Esophagus squamous epithelium (tissue), 5 donors: ENCODE data around the gene OLFML2A. TPM values are rescaled to one million over a fixed set of nuclear protein-coding genes. Genes with fewer than 3 reads are reported as not detected.
A peak's percentile ranks its signal among the peaks of the same experiment; 100 is the strongest.

Experiments
- DNase-seq: peaks from one replicate; lab custom pipeline; 2025; lab: John Stamatoyannopoulos, UW
- H3K27ac ChIP-seq, 4 donors: fragments of 200-600 bp; sonication (generic); one replicate each; pipeline ENCODE4 v1.5.1; 2016 to 2019; ENCODE audit warnings: mild to moderate bottlenecking in 1 of 4
- H3K27me3 ChIP-seq, 4 donors: fragments of 200-600 bp; sonication (generic); 1 replicate in 3 of 4; 2 replicates in 1 of 4; pipeline versions ENCODE4 v1.5.1 to v1.6.0; 2017 to 2021; ENCODE audit warnings: antibody characterized with exemption in 1 of 4
- H3K36me3 ChIP-seq, 3 donors: fragments of 200-600 bp; sonication (generic); one replicate each; pipeline ENCODE4 v1.5.1; 2016 to 2019
- H3K4me1 ChIP-seq, 3 donors: fragments of 200-600 bp; sonication (generic); one replicate each; pipeline ENCODE4 v1.5.1; 2017 to 2019
- H3K4me3 ChIP-seq, 4 donors: fragments of 200-600 bp; sonication (generic); 1 replicate in 3 of 4; 2 replicates in 1 of 4; pipeline ENCODE4 v1.5.1; 2016 to 2019; ENCODE audit warnings: mild to moderate bottlenecking in 2 of 4, moderate library complexity in 1 of 4
- H3K9me3 ChIP-seq, 3 donors: fragments of 200-600 bp; sonication (generic); one replicate each; pipeline ENCODE4 v1.5.1; 2016 to 2019
- POLR2A ChIP-seq, 4 donors: fragments of 450-650 bp; IDR thresholded peaks; one replicate each; pipeline ENCODE4 v1.6.1; 2017; ENCODE audit warnings: antibody characterized with exemption in 4 of 4, mild to moderate bottlenecking in 4 of 4, moderate library complexity in 3 of 4
- WGBS, 2 donors: methylation state at CpG; one replicate each; pipeline ENCODE4 v1.1.5; 2018; 5-methylcytosine and 5-hydroxymethylcytosine counted together
- intact Hi-C: fragments of 100-400 bp; cut with DNase I; formaldehyde crosslinking; loops from one replicate; pipeline ENCODE4 v1.15.0; 2022
- total RNA-seq, 4 donors: library from RNA; depleted of rRNA; stranded (reverse); fragments of >200 nt; gene quantifications; one replicate each; pipeline ENCODE4 v1.1.0, GENCODE V29; 2016
- TF ChIP-seq, protein P1 (sequence below), 6 experiments: fragments of 450-650 bp in 4 of 6; fragments of 200-600 bp in 2 of 6; sonication (generic) in 2 of 6; IDR thresholded peaks; one replicate each; pipeline ENCODE4 v1.5.1; 2016 to 2019; ENCODE audit warnings: antibody characterized with exemption in 6 of 6, mild to moderate bottlenecking in 4 of 6, moderate library complexity in 4 of 6
- donor health status: DM: yes; HTN: yes; CAD: no.

The OLFML2A gene
- total RNA-seq, 4 donors from 2014 or later = 9.0 to 21.7 (median 13.6) TPM

DNA sequence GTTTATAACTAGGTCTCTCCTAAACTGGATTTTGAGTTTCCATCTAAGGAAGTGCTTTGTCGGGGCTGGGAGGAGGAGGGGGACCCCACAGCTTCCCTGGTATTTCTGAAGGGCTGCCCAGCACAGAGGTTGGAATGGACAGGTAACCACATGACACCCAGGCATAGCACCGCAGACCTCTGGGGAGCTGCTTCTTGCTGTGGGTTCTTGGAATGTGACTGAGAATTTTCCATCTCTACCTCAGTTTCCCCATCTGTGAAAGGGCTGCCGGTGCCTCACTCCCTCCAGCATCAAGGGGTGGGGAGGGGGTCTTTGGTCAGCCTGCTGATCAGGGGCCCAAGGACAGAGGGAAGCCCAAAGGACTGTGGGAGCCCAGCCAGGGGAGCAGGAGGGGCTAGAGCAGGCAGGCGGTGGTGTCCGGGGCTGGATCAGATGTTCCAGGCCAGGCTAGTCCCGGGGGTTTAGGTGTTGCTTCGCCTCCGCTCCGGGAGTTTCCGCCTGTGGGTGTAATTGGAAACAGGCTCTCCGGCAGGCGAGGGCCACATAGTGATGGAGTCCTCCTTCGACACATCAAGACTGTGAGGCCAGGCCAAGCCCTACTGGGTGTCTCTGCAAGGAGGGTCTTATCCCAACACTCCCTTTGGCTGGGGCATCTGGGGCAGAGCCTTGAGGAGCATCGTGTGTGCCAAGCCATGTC is 3.3 kb downstream of the OLFML2A start:
- peak overlapping the region in 3 of 4 donors; percentile 52 to 80 (median 75) for H3K27ac ChIP-seq
- no peaks in the 10 kb centered on the region for H3K9me3 ChIP-seq
- WGBS, 2 donors = 73 to 77% methylated on average over 3 to 9 of the region's 14 CpGs
- DNase-seq = no peak
- peaks cover 11 to 80% (median 34%) of the 10 kb centered on the region in 3 donors for H3K4me1 ChIP-seq
- H3K36me3 ChIP-seq = no peaks in the 10 kb centered on the region
- H3K4me3 ChIP-seq = peak overlapping the region in 1 of 4 donors; percentile 34
- no peak for TF ChIP-seq POLR2A (IDR thresholded peaks at IDR 0.05)
- TF ChIP-seq, protein P1, sequence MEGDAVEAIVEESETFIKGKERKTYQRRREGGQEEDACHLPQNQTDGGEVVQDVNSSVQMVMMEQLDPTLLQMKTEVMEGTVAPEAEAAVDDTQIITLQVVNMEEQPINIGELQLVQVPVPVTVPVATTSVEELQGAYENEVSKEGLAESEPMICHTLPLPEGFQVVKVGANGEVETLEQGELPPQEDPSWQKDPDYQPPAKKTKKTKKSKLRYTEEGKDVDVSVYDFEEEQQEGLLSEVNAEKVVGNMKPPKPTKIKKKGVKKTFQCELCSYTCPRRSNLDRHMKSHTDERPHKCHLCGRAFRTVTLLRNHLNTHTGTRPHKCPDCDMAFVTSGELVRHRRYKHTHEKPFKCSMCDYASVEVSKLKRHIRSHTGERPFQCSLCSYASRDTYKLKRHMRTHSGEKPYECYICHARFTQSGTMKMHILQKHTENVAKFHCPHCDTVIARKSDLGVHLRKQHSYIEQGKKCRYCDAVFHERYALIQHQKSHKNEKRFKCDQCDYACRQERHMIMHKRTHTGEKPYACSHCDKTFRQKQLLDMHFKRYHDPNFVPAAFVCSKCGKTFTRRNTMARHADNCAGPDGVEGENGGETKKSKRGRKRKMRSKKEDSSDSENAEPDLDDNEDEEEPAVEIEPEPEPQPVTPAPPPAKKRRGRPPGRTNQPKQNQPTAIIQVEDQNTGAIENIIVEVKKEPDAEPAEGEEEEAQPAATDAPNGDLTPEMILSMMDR (IDR thresholded peaks at IDR 0.05) = no peak
- H3K27me3 ChIP-seq = peaks cover 0 to 13% (median 0%) of the 10 kb centered on the region in 4 donors
- intact Hi-C loops = no loop called here

DNA sequence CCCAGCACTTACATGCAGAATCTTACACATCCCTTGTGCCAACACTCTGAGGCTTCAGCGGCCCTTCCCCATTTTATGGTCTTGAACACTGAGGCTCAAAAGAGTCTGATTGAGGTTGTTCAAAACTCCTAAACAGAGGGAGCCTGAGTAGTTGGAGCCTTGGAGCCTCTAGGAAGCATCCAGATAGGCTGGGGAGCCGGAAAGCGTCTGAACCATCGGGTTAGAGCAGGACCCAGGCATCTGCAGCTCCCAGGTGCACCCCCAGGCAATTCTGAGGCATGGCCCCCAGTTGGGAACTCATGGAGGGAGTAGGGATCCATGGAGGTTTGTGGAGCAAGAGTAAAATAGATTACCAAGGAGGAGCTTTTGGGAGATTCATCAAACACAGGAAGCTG is 3.8 kb downstream of the OLFML2A start:
- intact Hi-C loops = no loop called here
- 93 to 96% methylated on average over 2 to 3 of the region's 4 CpGs for WGBS, 2 donors
- H3K9me3 ChIP-seq = no peaks in the 10 kb centered on the region
- H3K4me3 ChIP-seq = no peak overlapping the region
- no peaks in the 10 kb centered on the region for H3K36me3 ChIP-seq
- no peak for DNase-seq
- peaks cover 11 to 80% (median 34%) of the 10 kb centered on the region in 3 donors for H3K4me1 ChIP-seq
- TF ChIP-seq, protein P1 (IDR thresholded peaks at IDR 0.05) = no peak
- no peak for TF ChIP-seq POLR2A (IDR thresholded peaks at IDR 0.05)
- H3K27me3 ChIP-seq = peaks cover 0 to 13% (median 0%) of the 10 kb centered on the region in 4 donors
- peak overlapping the region in 3 of 4 donors; percentile 52 to 80 (median 75) for H3K27ac ChIP-seq

DNA sequence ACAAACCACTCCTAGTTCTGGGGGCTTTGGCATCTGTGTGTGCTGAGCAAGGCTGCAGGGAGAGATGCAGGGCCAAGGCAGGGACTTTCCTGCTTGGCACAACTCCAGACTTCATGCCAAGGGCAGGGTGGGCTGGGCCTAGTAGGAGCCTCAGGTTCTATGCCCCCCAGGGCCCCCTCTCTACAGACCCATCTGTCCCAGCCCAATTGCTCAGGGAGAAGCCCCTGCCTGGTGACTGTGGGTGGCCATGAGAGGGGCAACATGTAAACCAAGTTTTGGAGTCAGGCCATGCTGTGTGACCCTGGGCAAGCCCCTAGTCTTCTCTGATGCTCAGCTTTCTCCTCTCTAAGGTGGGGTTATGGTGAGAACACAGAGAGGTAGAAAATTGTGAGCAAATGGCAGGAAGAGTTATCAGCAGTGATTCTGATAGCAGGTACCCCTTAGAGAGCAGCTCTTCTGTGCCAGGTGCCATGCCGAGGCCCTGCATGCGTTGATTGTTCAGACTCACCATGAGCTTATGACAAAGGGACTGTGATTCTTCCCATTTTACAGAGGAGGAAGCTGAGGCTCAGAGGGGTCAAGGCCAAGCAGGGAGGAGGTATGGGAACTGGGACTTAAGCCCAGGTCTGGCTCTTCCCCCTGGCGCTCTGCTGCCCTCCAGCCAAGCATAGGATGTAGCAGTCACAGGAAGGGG is 5.2 kb downstream of the OLFML2A start:
- 64 to 65% methylated on average over 2 of the region's 3 CpGs for WGBS, 2 donors
- Histone ChIP-seq H3K4me1 (peaks cover 4 to 67% (median 34%) of the 10 kb centered on the region in 3 donors), H3K4me3 (no peak overlapping the region), H3K27ac (peak overlapping the region in 3 of 4 donors; percentile 11 to 72 (median 29)), H3K36me3 (peaks cover 0 to 3% (median 0%) of the 10 kb centered on the region in 3 donors), H3K27me3 (peaks cover 0 to 4% (median 0%) of the 10 kb centered on the region in 4 donors), H3K9me3 (no peaks in the 10 kb centered on the region)
- intact Hi-C loops = no loop called here
- DNase-seq = no peak
- TF ChIP-seq, protein P1 (IDR thresholded peaks at IDR 0.05) = no peak
- no peak for TF ChIP-seq POLR2A (IDR thresholded peaks at IDR 0.05)

DNA sequence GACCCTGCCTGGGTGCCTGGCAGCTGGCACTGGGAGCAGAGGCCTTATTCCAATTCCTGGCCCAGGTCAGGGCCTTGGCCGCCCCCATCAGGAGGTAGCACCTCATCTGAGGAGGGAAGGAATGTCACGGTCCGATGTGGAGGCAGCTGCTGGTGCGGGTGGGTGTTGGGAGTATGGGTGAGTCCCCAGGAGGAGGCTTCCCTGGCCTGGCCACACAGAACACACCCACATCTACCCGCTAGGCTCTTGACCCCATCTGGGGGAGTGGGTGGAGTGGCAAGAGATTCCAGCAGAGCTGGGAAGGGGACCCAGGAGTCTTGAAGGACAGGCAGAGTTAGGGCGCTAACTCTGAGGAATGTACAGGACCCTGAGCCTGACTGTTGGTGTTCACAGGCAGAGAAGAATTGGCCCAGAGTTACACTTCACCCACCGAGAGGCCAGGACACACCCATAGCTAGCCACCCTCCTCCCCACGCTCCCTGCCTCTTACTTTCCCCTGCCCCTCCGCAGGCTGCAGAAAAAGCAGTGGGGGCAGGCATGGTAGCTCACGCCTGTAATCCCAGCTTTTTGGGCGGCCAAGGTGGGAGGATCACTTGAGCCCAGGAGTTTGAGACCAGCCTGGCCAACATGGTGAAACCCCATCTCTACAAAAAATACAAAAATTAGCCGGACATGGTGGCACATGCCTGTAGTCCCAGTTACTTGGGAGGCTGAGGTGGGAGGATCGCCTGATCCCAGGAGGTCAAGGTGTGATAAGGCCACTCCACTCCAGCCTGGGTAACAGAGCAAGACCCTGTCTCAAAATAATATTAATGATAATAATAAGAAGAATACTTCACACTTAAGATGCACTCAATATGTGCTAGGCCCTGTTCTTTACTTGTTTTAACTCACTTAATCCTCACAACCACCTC is 6.0 kb downstream of the OLFML2A start:
- Histone ChIP-seq H3K4me1 (peaks cover 0 to 59% (median 33%) of the 10 kb centered on the region in 3 donors), H3K27me3 (no peaks in the 10 kb centered on the region), H3K9me3 (no peaks in the 10 kb centered on the region), H3K4me3 (no peak overlapping the region), H3K36me3 (peaks cover 0 to 5% (median 0%) of the 10 kb centered on the region in 3 donors), H3K27ac (peak overlapping the region in 3 of 4 donors; percentile 27 to 72 (median 29))
- TF ChIP-seq, protein P1 (IDR thresholded peaks at IDR 0.05) = no peak
- no peak for TF ChIP-seq POLR2A (IDR thresholded peaks at IDR 0.05)
- WGBS, 2 donors = 84 to 93% methylated on average over 4 to 11 of the region's 13 CpGs
- DNase-seq = no peak
- intact Hi-C loops = no loop called here
